HuH-7 (cell line): ENCODE results near the gene GPR161.
"Not testable (repeated sequence)": the region's sequence is repeated elsewhere in the genome, so short reads cannot be mapped to it uniquely, and the experiment has no call there.

Experiments
- DNase-seq: peaks from one replicate; pipeline ENCODE4 v3.0.0; 2011; ENCODE audit warnings: low spot score

The GPR161 gene, protein sequence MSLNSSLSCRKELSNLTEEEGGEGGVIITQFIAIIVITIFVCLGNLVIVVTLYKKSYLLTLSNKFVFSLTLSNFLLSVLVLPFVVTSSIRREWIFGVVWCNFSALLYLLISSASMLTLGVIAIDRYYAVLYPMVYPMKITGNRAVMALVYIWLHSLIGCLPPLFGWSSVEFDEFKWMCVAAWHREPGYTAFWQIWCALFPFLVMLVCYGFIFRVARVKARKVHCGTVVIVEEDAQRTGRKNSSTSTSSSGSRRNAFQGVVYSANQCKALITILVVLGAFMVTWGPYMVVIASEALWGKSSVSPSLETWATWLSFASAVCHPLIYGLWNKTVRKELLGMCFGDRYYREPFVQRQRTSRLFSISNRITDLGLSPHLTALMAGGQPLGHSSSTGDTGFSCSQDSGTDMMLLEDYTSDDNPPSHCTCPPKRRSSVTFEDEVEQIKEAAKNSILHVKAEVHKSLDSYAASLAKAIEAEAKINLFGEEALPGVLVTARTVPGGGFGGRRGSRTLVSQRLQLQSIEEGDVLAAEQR

DNA sequence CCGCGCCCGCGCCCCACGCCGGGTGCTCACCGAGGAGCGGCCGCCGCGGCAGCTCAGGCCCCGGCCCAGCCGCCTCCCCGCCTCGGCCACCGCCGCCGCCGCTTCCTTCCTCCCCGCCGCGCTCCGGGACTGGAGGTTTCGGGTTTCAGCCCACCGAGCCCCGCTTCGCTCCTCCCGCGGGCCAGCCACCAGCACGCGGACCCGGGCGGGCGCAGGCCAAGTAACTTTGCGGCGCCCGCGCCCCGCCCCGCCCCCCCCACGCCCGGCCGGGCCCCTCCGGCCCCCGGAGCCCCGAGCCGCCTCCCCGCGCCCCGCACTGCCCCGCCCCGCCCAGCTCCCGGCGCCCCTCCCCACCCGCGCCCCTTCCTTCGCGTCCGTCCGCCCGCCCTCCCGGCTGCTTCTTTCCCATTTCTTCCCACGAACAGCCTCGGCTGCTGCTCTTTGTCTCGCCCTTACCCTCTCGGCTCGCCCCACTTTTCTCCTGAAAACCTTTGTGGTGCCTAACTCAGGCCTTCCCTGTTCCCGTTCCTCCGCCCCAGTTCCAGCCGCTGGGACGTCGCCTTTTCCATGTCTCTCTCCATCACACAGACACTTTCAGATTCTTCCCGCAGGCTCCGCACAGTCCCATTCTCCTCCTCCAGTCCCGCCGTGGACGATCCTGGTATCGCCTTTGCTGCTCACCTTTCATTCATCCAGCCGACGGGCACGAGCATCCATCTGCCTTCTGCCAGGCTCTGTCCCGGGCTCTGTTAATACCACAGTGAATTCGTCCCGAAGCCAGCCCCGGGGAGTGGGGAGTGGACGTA, at the start of gene GPR161:
Gene GPR161, minus strand, starts transcription at position 222 of the 806 bp plus-strand sequence. CDS start 32,080 bp downstream, outside the sequence.
- DNase-seq = peak; percentile 52

DNA sequence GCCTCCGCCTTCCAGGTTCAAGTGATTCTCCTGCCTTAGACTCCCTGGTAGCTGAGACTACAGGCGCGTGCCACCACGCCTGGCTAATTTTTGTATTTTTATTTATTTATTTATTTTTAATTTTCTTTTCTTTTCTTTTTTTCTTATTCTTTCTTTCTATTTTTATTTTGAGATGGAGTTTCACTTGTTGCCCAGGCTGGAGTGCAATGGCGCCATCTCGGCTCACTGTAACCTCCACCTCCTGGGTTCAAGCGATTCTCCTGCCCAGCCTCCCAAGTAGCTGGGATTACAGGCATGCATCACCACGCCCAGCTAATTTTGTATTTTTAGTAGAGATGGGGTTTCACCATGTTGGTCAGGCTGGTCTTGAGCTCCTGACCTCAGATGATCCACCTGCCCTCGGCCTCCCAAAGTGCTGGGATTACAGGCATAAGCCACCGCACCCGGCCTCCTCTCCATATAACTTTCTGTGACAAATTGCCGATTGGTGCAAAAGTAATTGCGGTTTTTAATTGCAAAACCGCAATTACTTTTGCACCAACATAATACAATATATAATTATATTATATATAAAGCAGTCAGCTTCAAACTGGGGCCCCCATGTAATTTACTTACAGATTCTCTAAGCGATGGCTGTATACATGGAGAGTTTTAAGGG, 44.5 kb upstream of the GPR161 start:
- not testable (repeated sequence) for DNase-seq

DNA sequence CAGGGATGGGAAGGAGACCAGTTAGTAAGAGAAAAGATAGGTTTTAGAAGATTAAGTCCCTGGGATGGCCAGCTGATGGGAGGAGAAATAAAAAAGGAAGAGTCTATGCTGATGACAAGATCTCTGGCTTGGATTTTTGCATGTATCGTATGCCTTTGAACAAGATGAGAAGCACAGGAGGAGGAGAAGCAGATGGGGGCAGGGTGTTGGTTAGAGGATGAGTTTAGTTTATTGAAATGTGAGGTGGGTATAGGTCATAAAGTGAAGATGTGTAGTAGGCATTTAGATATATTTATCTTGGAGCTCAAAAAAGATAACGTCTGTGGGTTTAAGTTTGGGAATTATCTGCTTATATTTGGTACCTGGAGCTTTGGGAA, 43.4 kb upstream of the GPR161 start:
- no peak for DNase-seq

DNA sequence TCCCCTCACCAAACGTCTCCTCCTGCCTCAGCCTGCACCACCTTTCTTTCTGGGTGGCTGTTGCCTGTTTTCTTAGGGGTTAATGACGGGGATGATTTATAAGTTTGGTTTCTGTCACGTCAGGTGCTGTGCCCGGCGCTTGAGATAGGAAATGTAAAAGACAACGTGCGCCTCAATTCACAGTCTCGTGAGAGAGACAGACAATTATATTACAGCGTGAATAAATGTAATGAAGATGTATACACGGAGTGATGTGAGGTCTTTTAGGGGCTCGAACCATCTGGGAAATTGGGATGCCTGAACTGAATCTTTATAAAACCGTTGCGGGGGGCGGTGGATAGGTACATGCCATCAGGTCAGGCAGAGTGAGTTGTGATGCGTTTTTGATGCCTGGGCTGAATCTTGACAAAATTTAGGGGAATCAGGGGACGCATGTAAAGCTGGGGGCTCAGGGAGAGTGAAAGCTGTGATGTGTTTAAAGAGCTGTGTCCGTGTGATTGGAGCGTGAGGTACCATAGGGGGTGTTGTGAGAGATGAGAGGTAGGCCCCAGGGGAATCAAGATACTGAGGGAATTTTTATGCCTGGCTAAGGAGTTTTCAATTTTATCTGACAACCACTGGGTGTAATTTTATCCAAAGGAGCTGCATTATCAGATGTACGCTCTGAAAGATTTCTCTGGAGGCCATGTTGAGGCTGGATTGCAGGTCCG, 42.9 kb upstream of the GPR161 start:
- no peak for DNase-seq

DNA sequence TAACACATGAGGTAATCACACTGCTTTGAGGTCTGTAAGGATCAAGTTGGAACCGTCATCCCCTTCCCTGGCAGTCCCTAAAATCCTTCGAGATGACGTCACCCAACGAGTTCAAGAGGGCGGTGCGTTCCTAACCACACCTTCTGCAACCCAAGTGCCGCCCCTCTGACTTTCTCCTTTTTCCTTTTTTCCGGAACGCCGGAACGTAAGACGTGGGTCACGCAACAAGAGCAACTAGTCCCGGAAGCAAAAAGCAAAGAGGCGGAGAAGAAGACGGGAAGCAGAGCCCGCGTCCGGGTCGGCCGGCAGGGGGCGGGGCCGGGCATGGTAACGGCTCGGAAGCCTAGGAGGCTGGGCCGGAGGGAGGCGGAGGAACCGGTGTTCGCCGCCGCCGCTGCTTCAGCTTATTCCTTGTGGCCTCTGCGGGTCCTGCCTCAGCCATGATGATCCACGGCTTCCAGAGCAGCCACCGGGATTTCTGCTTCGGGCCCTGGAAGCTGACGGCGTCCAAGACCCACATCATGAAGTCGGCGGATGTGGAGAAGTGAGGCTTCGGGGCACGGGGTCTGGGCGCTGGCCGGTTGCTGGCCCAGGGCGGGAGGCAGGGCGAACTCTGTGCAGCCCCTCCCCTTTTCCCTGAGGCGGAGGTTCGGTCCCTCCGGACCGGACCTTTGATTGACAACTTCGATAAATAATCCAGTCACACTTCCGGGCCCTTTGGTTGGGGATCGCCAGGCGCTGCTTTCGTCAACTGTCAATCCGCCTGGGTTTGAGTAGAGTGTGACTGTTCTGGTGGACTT, 42.1 kb upstream of the GPR161 start, which contains the start of gene TIPRL:
Gene TIPRL, plus strand, starts transcription at position 325 of the 800 bp plus-strand sequence. Its CDS starts 116 bp downstream, at position 441.
- peak; percentile 77 for DNase-seq

DNA sequence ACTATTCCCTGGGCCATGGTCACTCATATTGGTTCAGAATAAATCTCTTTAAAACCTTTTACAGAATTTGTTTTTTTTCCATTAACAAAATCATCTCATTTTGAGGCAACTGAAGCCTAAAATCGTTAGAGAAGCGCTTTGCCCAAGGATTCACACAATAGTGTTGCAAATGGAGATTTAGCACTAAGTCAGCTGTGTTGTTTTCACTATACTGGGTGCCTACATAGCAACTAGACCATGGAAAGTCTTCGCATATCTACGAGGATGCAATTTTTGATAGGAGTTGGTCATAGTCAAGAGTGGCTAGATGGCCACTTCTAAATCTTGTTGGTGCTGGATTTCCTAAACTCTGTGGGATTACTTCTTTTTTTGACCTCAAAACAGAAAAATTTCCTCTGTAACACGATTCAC, 41.5 kb upstream of the GPR161 start:
- DNase-seq = no peak

DNA sequence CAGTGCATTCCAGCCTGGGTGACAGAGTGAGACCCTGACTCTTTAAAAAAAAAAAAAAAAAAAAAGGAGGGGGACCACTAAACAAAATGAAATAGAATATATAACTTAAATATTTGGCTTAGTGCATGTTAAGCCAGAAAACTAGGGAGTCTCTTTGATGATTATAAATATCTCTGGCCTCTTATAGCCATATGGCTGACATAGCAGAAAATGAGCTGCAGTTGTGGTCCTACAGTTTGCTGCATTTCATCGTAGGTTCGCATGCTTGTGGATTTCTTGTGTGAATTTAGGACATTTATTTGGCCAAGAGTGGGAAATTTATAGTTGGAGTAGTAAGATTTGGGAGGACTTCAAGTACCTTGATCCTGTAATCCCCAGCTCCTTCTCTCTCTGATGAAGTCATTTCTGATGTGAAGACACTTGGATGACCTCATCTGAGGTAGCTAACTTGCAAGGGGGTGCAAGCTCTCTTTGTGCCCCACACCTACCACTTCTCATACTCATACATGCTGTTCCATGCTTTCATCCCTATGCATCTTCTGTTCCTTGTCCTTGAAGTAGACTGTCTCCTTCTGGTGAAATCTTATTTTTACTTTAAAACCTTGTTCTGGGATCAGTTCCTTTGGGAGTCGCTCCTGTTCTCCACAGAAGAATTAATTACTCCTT, 35.7 kb upstream of the GPR161 start:
- no peak for DNase-seq

DNA sequence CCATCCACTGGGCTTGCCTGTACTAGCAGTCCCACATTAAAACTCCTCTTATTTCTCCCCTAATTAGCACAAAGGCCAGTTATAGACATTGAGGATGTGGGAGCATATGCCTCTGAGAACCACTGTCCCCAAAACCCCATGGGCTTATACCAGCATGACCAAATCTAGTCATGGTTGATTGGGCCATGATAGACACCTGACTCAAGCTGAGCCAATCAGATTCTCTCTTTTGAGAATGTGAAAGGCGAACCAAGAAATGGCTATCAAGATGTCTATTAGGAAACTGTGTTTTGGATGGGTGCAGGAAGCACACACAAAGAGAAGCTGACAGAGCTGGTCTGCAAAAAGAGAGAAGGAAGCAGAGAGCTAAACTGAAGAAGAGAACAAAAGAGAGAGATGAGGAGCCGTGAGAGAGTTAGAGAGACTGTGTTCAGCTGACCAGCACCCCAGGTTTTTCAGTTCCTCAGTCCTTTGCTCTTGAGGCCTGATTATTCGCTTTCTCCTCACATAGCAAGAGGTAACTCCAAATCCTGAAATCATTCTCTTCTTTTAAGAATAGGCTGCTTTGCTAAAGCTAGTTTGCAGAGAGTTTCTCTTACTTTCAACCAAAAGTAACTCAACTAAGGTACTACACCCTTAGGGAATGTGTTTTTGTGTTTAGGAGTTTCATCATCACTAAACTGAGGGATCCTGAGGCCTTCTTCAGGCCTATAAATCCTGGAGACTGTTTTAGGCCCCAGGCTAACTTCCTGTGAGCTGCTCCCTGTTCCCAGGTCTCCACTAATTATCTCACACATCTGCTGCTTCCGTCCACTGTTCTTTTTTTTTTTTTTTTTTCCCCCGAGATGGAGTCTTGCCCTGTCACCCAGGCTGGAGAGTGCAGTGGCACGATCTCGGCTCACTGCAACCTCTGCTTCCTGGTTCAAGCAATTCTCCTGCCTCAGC, 34.1 kb upstream of the GPR161 start:
- DNase-seq = no peak

DNA sequence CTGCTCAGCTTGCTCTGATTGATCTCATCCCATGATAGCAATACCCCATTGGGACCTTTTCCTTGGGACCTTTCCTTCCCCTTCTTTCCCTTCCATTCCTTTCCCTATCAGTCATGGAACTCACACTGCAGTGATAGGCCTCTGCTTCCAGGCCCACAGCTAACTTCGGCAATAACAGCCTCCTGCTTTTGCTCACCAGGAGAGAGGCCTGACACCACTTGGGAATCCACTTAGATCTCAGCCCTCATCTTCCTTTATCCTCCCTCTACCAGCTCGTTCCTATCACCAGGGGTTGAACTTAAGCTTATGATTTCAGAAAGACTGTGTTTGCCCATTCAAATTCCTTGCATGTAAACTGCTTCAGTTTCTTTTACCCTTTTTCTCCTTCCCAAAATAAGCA, 31.1 kb upstream of the GPR161 start:
- no peak for DNase-seq

DNA sequence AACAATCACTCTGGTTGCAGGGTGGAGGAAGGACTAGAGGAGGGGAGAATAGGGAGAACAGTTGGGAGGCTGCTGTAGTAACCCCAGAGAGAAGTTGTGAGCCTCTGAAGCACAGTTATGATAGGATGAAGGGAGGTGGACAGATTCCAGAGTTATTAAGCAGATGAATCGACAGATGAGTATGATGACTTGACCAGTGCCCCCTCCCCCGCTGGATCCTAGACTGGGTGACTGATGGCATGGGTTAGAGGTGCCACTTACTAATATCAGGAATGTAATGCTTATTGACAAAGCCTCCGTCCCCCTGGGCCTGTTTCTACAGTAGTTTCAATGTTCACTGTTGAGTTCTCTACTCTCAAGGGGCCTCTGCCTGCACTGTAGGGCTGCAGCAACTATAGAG, 28.0 kb upstream of the GPR161 start:
- DNase-seq = no peak

DNA sequence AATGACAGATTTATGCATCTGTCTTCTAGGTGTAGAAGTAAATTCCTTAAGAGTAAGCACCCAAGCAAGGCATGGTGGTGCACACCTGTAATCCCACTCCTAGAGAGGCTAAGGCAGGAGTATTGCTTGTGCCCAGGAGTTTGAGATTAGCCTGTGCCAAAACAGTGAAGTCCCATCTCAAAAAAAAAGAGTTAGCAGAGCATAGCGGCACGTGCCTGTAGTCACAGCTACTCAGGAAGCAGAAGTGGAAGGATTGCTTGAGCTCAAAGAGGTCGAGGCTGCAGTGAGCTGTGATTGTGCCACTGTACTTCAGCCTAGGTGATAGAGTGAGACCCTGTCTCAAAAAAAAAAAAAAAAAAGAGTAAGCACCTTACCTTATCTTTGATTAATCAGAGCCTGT, 26.9 kb upstream of the GPR161 start:
- DNase-seq = no peak

DNA sequence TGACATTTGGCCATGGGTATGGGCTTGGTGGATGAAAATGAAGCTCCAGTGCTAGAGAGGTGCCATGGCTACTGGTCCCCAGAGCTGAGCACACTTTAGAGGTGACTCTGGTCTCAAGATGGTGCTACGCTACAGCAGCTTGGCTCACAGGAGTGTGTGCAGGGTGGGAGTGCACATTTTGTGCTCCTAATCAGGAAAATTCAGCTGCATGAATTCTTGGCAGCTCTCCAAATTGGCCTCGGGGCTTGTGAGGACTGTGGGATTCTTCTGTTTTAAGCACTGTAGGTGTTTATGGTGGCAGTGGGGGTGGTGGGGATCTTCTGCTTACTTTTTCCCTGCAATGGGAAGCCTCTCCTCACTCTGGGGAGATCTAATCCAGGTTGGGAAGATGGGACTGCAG, 24.7 kb upstream of the GPR161 start:
- DNase-seq = no peak

DNA sequence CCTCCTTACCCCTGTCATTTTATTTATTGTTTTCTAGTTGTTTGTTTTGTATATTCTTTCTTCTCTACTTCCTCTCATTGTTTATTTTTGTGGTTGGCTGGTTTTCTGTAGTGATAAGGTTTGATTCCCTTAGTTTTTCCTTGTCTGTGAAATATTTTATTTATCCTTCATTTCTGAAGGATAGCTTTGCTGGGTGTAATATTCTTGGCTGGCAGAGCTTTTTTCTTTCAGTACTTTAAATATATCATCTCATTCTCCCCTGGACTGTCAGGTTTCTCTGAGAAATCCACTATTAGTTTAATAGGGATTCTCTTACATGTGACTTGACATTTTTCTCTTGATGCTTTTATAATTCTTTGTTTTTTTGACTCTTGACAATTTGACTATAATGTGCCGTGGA, 23.2 kb upstream of the GPR161 start:
- no peak for DNase-seq

DNA sequence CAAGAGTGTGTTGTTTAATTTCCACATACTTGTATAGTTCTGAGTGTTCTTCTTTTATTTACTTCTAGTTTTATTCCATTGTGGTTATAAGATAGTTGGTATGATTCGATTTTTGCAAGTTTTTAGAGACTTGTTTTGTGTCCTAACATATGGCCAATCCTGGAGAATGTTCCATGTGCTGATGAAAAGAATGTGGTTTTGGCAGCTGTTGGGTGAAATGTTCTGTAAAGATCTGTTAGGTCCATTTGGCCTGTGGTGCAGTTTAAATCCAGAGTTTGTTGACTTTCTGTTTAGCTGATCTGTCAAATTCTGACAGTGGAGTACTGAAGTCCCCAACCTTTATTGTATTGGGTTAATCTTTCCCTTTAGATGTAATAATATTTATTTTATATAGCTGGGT, 22.5 kb upstream of the GPR161 start:
- no peak for DNase-seq

DNA sequence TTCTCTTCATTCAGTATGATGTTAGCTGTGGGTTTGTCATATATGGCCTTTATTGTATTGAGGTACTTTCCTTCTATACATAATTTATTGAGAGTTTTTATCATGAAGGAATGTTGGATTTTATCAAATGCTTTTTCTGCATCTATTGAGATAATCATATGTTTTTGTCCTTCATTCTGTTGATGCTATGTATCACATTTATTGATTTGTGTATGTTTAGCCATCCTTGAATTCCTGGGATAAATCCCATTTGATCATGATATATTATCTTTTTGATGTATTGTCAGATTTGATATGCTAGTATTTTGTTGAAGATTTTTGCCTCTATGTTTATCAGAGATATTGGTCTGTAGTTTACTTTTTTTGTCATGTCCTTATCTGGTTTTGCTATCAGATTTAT, 20.9 kb upstream of the GPR161 start:
- no peak for DNase-seq

DNA sequence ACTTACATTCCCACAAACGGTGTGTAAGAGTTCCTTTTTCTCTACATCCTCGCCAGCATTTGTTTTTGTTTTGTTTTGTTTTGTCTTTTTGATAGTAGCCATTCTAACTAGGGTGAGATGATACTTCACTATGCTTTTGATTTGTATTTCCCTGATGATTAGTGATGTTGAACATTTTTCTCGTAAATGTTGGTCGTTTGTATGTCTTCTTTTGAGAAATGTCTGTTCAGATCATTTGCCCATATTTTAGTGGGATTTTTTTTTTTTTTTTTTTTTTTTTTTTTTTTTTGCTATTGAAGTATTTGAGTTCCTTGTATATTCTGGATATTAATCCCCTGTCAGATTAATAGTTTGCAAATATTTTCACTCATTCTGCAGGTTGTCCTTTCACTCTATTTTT, 19.2 kb upstream of the GPR161 start:
- DNase-seq = no peak

DNA sequence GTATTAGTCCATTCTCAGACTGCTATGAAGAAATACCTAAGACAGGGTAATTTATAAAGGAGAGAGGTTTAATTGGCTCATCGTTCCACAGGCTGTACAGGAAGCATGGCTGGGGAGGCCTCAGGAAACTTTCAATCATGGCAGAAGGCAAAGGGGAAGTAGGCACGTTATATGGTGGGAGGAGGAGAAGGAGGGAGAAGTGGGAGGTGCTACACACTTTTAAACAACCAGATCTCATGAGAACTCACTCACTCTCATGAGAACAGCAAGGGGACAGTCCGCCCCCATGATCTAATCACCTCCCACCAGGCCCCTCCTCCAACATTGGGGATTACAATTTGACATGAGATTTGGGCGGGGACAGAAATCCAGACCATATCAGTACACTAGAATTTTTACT, 18.0 kb upstream of the GPR161 start:
- DNase-seq = not testable (repeated sequence)

DNA sequence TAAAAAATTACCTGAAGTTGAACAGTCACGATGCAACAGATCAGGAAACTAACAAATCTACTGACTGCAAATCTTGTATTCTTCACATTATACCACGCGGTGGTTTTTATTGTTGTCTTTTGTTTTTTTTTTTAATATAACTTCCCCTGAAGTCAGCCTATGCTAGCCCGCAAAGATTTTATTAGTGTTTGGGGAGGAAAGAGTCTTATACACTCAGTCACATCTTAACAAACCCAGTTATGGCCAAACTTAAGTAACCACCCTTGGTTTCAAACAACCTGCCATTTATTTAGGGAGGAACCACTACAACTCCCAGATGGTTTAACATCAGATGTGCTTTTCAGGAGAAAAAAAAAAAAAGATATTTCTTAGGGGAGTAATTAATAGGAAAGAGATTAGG, 15.2 kb upstream of the GPR161 start:
- no peak for DNase-seq

DNA sequence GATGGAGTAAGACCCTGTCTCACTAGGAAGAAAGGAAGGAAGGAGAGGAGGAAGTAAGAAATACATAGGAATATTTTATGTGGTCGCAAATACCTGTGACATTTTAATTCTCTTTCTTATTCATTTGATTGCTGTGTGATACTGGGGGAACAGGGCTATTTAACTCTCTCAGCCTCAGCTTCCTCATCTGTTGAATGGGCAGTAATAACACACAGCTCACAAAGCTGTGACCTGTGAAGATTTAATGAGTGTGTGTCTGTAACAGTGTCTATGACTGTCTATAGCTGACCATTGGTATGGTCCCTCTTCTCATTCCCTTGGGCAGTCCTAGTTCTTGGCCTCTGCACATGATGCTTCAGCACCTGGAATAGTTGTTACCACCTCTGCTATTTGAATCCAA, 13.6 kb upstream of the GPR161 start:
- no peak for DNase-seq
